HAP-1 (cell line): ENCODE measurements around the gene TBX21.
A peak's percentile ranks its signal among the peaks of the same experiment; 100 is the strongest.

Experiments used
- DNase-seq, 2 experiments: peaks; one replicate each; pipeline ENCODE4 v3.0.0-alpha.2; 2016 to 2020; ENCODE audit warnings: low spot score in 2 of 2
- H3K27me3 ChIP-seq: fragments of 250-450 bp; sonication (Bioruptor Pico); 2 replicates; pipeline ENCODE4 v1.5.1; 2020; ENCODE audit warnings: low read depth, mild to moderate bottlenecking, moderate library complexity
- H3K36me3 ChIP-seq: fragments of 250-450 bp; sonication (Bioruptor Pico); replicated peaks from 2 replicates; pipeline ENCODE4 v1.5.1; 2020; ENCODE audit warnings: mild to moderate bottlenecking
- H3K4me1 ChIP-seq: fragments of 250-450 bp; sonication (Bioruptor Pico); 2 replicates; pipeline ENCODE4 v1.5.1; 2020; ENCODE audit warnings: mild to moderate bottlenecking
- H3K4me3 ChIP-seq: fragments of 250-450 bp; sonication (Bioruptor Pico); 2 replicates; pipeline ENCODE4 v1.5.1; 2020; ENCODE audit warnings: mild to moderate bottlenecking, moderate library complexity
- H3K9me3 ChIP-seq: fragments of 250-450 bp; sonication (Bioruptor Pico); 2 replicates; pipeline ENCODE4 v1.5.1; 2020; ENCODE audit warnings: mild to moderate bottlenecking, moderate library complexity
- in situ Hi-C: fragments of 300-500 bp; cut with MboI; formaldehyde crosslinking; loops from 3 replicates; pipeline ENCODE4 v1.14.3; 2020; ENCODE audit warnings: low sequenced_read_pairs, inconsistent platforms, mixed read lengths

TBX21 gene

GRCh38 chr17:47774987-47775580 is 42.0 kb downstream of the TBX21 start:
- in situ Hi-C loops = loop anchor here (10.0 kb wide), 1 partner anchor 120 kb away; the partner anchor contains the start of gene SP2

DNA sequence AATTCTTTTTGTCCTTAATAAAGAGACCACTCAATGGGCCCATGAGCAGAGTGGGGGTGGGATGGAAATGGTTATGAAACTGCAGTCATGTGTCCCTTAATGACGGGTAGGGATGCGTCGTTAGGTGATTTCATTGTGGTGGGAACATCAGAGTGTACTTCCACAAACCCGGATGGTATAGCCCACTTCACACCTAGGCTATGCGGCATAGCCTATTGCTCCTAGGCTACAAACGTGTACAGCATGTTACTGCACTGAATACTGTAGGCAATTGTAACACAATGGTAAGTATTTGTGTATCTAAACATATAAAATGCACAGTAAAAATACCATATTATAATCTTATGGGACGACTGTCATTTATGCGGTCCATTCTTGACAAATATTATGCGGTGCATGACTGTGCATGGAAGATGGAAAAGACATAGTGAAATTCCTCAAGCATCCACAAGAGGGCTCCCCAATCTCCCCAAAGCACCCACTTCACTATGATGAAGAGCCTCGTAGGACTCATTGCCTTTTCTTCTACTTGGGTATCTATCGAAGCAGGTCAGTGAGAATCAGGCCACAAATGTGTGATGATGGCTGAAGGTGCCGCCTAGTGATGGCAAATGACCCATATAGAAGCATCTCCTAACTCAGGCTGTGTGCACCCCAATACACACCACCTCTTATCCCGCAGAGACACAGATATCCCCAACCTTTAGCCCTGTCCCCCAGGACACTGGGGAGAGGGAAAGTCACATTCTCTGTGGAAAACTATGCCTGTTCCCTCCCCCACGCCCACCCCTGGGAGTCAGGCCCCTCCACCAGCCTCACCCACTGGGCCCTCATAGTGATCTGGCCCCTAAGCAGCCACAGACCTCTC is 43.5 kb downstream of the TBX21 start:
- H3K4me1 ChIP-seq = no peaks in the 10 kb centered on the region
- H3K36me3 ChIP-seq = no peaks in the 10 kb centered on the region
- no peak overlapping the region for H3K4me3 ChIP-seq
- peak; percentile 37 to 49 for DNase-seq
- no peaks in the 10 kb centered on the region for H3K9me3 ChIP-seq
- in situ Hi-C loops = loop anchor here (10.0 kb wide), 1 partner anchor 118 kb away; the partner anchor contains the start of gene SP2
- H3K27me3 ChIP-seq = peaks cover 5% of the 10 kb centered on the region

More at GRCh38 chr17:47774987-47775580, 42.0 kb downstream of the TBX21 start:
- no peaks in the 10 kb centered on the region for H3K36me3 ChIP-seq
- H3K27me3 ChIP-seq = no peaks in the 10 kb centered on the region
- no peak for DNase-seq
- no peaks in the 10 kb centered on the region for H3K4me1 ChIP-seq
- no peak overlapping the region for H3K4me3 ChIP-seq
- peaks cover 2% of the 10 kb centered on the region; the same call in 1 of the 2 replicates for H3K9me3 ChIP-seq

DNA sequence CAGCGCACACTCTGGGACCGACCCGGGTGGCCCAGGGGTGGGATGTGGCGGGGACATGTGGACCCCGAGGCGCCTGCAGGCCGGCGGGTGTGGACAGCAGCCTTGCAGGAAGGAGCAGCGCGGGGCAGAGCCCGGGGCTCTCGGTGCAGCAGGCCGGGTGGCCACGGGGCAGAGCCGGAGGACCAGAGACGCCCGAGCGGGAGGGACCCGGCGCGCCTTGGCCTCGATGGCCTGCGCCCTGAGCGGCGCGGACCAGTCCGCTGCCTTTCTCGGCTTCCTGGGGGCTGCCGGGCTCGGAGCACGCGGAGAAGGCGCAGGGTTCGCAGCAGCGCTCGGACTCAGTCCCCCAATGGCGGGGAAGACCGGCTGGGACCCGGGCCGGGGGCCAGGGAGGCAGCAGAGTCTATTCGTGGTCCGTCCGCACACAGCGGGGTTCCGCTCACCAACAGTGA is 45.2 kb downstream of the TBX21 start:
- Histone ChIP-seq H3K27me3 (peaks cover 17% of the 10 kb centered on the region), H3K4me1 (no peaks in the 10 kb centered on the region), H3K9me3 (no peaks in the 10 kb centered on the region), H3K36me3 (no peaks in the 10 kb centered on the region), H3K4me3 (no peak overlapping the region)
- in situ Hi-C loops = loop anchor here (10.0 kb wide), 1 partner anchor 117 kb away; the partner anchor contains the start of gene SP2
- no peak for DNase-seq

DNA sequence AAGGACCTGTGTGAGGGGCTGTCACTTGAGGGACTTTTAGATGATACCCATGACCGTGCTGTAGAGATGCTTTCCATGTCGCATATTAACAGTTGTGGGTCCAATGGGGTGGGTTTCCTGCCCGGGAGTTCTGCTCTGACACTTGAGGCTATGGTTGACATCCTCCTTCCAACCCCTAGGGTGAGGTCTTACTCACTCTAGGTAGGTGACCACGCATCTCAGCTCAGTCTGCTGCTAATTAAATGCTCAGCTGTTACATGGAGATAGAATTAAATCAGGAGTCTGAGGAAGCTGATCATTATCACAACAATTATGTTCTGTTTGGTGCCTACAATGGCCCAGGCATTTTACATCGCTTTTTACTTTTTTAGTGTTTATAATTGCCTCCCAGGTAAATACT is 48.4 kb downstream of the TBX21 start:
- in situ Hi-C loops = no loop called here
- no peak for DNase-seq
- H3K4me3 ChIP-seq = no peak overlapping the region
- no peaks in the 10 kb centered on the region for H3K4me1 ChIP-seq
- no peaks in the 10 kb centered on the region for H3K9me3 ChIP-seq
- H3K36me3 ChIP-seq = no peaks in the 10 kb centered on the region
- peaks cover 17% of the 10 kb centered on the region for H3K27me3 ChIP-seq

DNA sequence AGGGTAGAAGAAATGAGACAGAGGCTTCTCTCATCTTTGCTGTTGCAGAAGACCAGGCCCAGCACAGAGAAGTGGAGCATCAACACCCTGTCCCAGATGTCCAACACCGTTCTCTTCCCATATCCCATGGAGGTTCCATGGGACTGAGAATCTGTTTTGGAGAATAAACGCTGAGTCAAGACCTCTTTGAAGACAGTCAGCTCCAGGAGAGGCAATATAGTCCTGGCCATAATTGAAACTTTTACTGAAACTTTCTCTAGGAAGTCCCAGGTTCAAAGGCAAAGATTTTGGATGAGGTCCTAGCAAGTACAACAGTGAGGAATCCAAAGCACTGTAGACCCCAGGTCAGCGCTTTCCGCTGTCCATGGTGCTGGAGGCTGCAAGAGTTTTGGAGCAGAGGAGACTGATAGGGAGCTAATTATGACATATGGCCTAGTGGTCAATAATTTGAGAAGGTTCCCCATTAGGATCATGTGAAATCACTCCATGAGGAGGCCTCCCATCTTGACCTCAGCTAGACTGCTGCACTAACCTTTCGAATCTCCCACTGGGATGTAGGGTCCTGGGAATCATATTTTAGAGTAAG is 52.6 kb downstream of the TBX21 start:
- Histone ChIP-seq H3K4me1 (no peaks in the 10 kb centered on the region), H3K9me3 (no peaks in the 10 kb centered on the region), H3K36me3 (no peaks in the 10 kb centered on the region), H3K27me3 (peaks cover 42% of the 10 kb centered on the region), H3K4me3 (no peak overlapping the region)
- in situ Hi-C loops = no loop called here
- peak; percentile 44 to 78 for DNase-seq

DNA sequence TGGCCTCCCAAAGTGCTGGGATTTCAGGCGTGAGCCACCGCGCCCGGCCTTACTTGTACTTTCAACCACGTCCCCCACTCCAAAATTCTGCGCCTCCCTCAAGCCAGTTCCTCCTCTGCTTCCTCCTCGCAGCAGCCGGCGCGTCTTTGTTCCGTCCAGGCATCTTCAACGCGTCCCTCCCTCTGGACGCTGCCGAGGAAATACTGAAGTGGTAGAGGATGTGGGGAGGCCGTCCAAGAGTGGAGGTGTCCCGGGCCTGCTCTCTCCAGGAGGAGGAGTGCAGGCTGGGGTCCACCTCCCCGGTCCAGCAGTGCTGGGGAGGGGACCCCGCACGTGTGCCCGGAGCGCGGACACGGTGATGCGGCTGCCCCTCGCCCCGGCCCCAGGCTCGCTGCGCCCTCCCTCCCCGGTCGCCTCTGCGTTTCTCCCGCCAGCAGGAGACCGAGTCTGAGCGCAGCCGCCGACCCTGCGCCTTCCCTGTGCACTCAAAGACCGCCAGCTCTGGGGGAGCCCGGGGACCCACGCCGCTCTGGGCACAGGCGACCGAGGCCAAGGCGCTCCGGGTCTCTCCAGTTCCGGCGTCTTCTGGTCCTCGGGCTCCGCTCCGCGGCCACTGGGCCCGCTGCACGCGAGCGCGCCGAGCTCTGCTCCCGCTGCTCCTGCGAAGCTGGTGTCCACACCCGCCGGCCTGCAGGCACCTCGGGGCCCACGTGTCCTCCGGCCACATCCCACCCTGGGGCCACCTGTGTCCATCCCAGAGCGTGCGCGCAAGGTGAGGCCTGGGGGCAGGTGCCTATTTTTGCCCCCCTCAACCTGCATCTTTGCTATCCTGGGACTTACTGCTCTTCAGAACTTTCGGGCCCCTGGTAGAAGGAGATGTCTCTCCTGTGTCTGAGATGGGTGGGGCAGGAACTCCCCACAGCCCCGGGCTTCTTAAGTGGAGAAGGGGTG is 56.9 kb downstream of the TBX21 start:
- Histone ChIP-seq H3K27me3 (peaks cover 66% of the 10 kb centered on the region), H3K36me3 (no peaks in the 10 kb centered on the region), H3K9me3 (no peaks in the 10 kb centered on the region), H3K4me3 (peak overlapping the region; percentile 22), H3K4me1 (no peaks in the 10 kb centered on the region)
- in situ Hi-C loops = no loop called here
- DNase-seq = peak in 1 of 2 experiments; percentile 58

DNA sequence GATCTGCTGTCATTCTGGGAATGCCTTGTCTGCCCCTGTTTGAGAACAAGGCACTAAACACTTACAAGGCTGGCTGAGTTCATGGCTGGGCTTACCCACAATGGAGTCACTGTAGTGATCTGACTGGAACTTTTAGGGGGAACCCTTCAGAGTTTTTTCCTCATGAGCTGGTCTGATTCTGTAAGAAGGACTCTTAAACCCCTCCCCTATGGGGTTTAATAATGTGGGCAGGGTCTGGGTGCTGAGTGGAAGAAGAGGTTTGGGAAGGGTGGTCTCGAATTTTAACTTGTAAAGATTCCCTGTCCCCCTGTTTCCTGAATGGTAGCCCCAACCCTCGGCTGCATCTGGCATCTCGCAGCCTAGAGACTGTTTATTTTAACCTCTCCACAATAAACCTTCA is 58.0 kb downstream of the TBX21 start:
- DNase-seq = no peak
- H3K4me1 ChIP-seq = no peaks in the 10 kb centered on the region
- no peak overlapping the region for H3K4me3 ChIP-seq
- H3K9me3 ChIP-seq = no peaks in the 10 kb centered on the region
- in situ Hi-C loops = no loop called here
- H3K36me3 ChIP-seq = no peaks in the 10 kb centered on the region
- peaks cover 75% of the 10 kb centered on the region for H3K27me3 ChIP-seq

- no peak overlapping the region for H3K4me3 ChIP-seq
- H3K27me3 ChIP-seq = peaks cover 75% of the 10 kb centered on the region
- no peaks in the 10 kb centered on the region for H3K9me3 ChIP-seq
- no peaks in the 10 kb centered on the region for H3K4me1 ChIP-seq
- no peak for DNase-seq
- in situ Hi-C loops = no loop called here
- no peaks in the 10 kb centered on the region for H3K36me3 ChIP-seq
Measured at GRCh38 chr17:47792457-47792856, 59.4 kb downstream of the TBX21 start.

DNA sequence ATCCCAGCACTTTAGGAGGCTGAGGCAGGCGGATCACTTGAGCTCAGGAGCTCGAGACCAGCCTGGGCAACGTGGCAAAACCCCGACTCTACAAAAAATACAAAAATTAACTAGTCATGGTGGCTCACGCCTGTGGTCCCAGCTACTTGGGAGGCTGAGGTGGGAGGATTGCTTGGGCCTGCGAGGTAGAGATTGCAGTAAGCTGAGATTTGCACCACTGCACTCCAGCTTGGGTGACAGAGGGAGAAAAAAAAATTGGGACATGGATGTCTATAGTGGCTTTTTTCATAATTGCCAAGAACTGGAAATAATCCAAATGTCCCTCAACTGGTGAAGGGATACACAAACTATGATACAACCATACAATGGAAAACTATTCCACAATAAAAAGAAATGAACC is 59.9 kb downstream of the TBX21 start:
- Histone ChIP-seq H3K27me3 (peaks cover 74% of the 10 kb centered on the region), H3K4me3 (no peak overlapping the region), H3K36me3 (no peaks in the 10 kb centered on the region), H3K9me3 (no peaks in the 10 kb centered on the region), H3K4me1 (no peaks in the 10 kb centered on the region)
- in situ Hi-C loops = no loop called here
- DNase-seq = no peak
